K562 (cell line): Measurements from ENCODE around the gene MED15. TPM values are rescaled to one million over a fixed set of nuclear protein-coding genes. Genes with fewer than 3 reads are reported as not detected.

Experiments used
- CHD7 ChIP-seq: fragments of 200-600 bp; sonication (generic); IDR thresholded peaks from one replicate; pipeline ENCODE4 v1.6.1; 2012; ENCODE audit warnings: mild to moderate bottlenecking, low read depth, low read length, inconsistent platforms
- CREB5 ChIP-seq: fragments of 250-450 bp; sonication (Bioruptor Pico); IDR thresholded peaks from 2 replicates; pipeline ENCODE4 v1.5.0; 2020; ENCODE audit warnings: mild to moderate bottlenecking
- FOXP4 ChIP-seq: sonication (generic); formaldehyde crosslinking; IDR thresholded peaks from 2 replicates; pipeline ENCODE4 v1.8.0; 2022; ENCODE audit warnings: mild to moderate bottlenecking, missing genetic modification reagents, borderline replicate concordance
- PRMT5 ChIP-seq: sonication (generic); formaldehyde crosslinking; IDR thresholded peaks from 2 replicates; pipeline ENCODE4 v1.5.0; 2020; ENCODE audit warnings: missing genetic modification reagents
- ZFX ChIP-seq: sonication (generic); formaldehyde crosslinking; IDR thresholded peaks from 2 replicates; pipeline ENCODE4 v1.8.0; 2022; ENCODE audit warnings: mild to moderate bottlenecking, missing genetic modification reagents, moderate library complexity
- ZNF165 ChIP-seq: fragments of 250-450 bp; sonication (Bioruptor Pico); IDR thresholded peaks from 2 replicates; pipeline ENCODE4 v1.4.0; 2020; ENCODE audit warnings: borderline replicate concordance
- ZNF431 ChIP-seq: sonication (generic); formaldehyde crosslinking; IDR thresholded peaks from 2 replicates; pipeline ENCODE4 v1.8.0; 2022; ENCODE audit warnings: mild to moderate bottlenecking, missing genetic modification reagents
- ZNF780A ChIP-seq: fragments of 250-450 bp; sonication (Bioruptor Pico); IDR thresholded peaks from 2 replicates; pipeline ENCODE4 v1.5.0; 2021; ENCODE audit warnings: mild to moderate bottlenecking
- polyA plus RNA-seq, 8 experiments: library from polyadenylated mRNA; depleted of rRNA in 4 of 8; stranded (reverse) in 5 of 8; unstranded in 3 of 8; fragments of >200 nt; fragmentation: Nextera tagmentation in 2 of 8; fragmentation: Illumina TruSeq in 1 of 8; extraction: Ambion mirVana in 2 of 8; extraction: Trizol in 1 of 8; gene quantifications; 2 replicates each; pipeline versions ENCODE4 v1.2.1 to v1.2.3, GENCODE V29; 2011 to 2014; ENCODE audit warnings: inconsistent platforms in 1 of 8, missing spikeins in 1 of 8
- total RNA-seq, 7 experiments: library from RNA; depleted of rRNA in 6 of 7; stranded (reverse); fragments of >200 nt in 6 of 7; fragmentation: Illumina TruSeq in 2 of 7; extraction: Trizol in 2 of 7; gene quantifications; 2 replicates each; pipeline versions ENCODE4 v1.2.1 to v1.2.3, GENCODE V29; 2011 to 2021; ENCODE audit warnings: low replicate concordance in 1 of 7

The MED15 gene
- total and polyA plus RNA-seq, 9 of the 15 experiments (the other 6 are each of a cell fraction or from before 2014, with no cell fraction given), result 4.0 to 271 (median 60.1) TPM

GRCh38 chr22:20494978-20495860 is 12.2 kb upstream of the MED15 start, which contains the start of gene KLHL22 (continued):
- no peak for TF ChIP-seq FOXP4 (CRISPR knock-in tag)
- no peak for TF ChIP-seq CREB5 (CRISPR knock-in tag)
- TF ChIP-seq CHD7, result no peak
- no peak for TF ChIP-seq ZNF165 (CRISPR knock-in tag)
- no peak for TF ChIP-seq ZNF780A (CRISPR knock-in tag)
- TF ChIP-seq ZFX (CRISPR knock-in tag), result no peak
- TF ChIP-seq ZNF431, result no peak
- TF ChIP-seq PRMT5, result no peak; the same call in 1 of the 2 replicates
